HUES6 (cell line): ENCODE measurements around the gene CPNE1.

ENCODE experiments used
- H3K27ac ChIP-seq: 2 replicates; pipeline ENCODE4 v1.7.0; 2013; ENCODE audit warnings: low read depth, mild to moderate bottlenecking, low read length, inconsistent platforms
- H3K27me3 ChIP-seq: 2 replicates; pipeline ENCODE4 v1.6.1; 2013; ENCODE audit warnings: low read length; ENCODE audit not compliant: control insufficient read depth, insufficient read depth
- H3K36me3 ChIP-seq: 2 replicates; pipeline ENCODE4 v1.6.1; 2013; ENCODE audit warnings: low read length; ENCODE audit not compliant: control insufficient read depth, insufficient read depth
- H3K4me1 ChIP-seq: 2 replicates; pipeline ENCODE4 v1.6.1; 2013; ENCODE audit warnings: low read length; ENCODE audit not compliant: control insufficient read depth, insufficient read depth
- H3K4me3 ChIP-seq: 2 replicates; pipeline ENCODE4 v1.5.1; 2013; ENCODE audit warnings: low read depth, low read length
- H3K9ac ChIP-seq: one replicate; pipeline ENCODE4 v1.6.1; 2013; ENCODE audit warnings: mild to moderate bottlenecking, low read length
- H3K9me3 ChIP-seq: 2 replicates; pipeline ENCODE4 v1.6.1; 2013; ENCODE audit warnings: low read depth, low read length; ENCODE audit not compliant: control insufficient read depth, insufficient read depth

Gene CPNE1

DNA sequence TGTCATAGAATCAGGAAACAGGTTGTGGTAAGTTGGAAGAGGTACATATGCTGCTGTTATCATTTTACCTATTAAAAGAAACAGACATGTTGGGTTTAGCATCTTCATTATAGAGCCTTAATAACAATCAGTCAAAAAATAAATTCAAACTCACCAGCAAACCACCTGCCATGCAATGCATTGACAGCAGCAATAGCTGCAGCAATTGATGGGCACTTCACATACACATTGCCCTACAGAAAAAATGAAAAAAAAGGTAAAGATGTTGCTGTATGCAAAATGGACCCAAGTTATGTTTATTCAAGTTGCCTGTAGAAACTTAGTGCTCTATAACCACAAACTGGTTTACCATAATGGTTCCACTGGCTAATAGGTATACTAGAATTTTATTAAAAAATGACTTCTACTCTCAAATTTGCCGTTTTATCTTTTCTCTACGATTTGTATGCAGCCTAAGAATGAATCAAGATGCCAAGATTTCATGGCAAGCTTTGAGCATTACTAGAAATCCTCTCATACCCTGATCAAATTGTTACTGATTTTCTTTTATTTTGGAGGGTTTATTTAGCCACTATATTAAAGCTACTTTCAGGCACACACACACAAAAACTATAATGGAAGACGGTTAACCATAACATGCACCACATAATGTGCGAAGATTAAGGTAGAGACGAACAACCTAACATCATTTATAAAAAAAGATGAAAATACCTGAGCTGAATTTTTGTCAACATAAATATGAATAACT, 40.0 kb upstream of the CPNE1 start:
- no peak overlapping the region for H3K27ac ChIP-seq
- H3K4me1 ChIP-seq, result no peaks in the 10 kb centered on the region
- H3K27me3 ChIP-seq, result no peaks in the 10 kb centered on the region
- no peaks in the 10 kb centered on the region for H3K9me3 ChIP-seq
- H3K36me3 ChIP-seq, result peaks cover 81% of the 10 kb centered on the region
- H3K9ac ChIP-seq, result no peak overlapping the region
- H3K4me3 ChIP-seq, result no peak overlapping the region

DNA sequence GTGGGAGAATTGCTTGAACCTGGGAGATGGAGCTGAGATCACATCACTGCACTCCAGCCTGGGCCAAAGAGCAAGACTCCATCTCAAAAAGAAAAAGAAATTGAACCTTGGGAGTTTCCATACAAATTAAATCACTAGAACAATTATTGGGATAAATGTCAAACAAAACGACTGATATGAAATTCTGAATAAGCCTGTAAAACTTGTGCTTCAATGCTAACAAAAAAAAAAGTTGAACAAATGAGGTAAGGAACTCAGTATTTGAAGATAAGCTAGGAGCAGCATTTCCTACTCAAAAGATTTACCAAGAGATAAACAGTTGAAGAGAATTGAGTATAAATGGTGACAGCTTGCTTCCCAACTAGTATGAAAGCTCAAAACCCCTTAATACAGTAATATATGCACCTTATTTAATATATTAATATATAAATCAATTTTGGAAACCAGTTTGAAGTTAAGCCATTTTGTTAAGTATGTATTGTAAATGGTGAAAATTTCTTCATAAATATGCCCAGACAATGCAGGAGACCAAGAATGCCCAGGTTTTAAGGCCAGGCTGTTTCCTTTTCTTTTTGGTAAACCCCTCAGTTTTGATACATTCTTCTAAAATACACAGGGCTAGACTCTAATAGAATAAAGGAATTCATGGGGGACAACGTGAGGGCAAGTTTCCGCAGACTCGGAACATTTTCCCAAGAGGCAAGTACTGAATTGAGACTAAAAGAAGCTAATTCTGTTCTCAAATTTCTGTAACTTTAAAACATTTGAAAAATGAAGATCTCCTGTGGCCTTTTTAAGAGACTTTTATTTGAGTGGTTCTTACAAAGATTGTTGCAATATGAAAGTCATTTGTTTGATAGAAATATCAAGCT, 38.4 kb upstream of the CPNE1 start:
- Histone ChIP-seq H3K36me3 (peaks cover 68% of the 10 kb centered on the region), H3K9me3 (no peaks in the 10 kb centered on the region), H3K27ac (no peak overlapping the region), H3K27me3 (no peaks in the 10 kb centered on the region), H3K4me1 (peaks cover 1% of the 10 kb centered on the region; the same call in 1 of the 2 replicates), H3K9ac (no peak overlapping the region), H3K4me3 (no peak overlapping the region)

DNA sequence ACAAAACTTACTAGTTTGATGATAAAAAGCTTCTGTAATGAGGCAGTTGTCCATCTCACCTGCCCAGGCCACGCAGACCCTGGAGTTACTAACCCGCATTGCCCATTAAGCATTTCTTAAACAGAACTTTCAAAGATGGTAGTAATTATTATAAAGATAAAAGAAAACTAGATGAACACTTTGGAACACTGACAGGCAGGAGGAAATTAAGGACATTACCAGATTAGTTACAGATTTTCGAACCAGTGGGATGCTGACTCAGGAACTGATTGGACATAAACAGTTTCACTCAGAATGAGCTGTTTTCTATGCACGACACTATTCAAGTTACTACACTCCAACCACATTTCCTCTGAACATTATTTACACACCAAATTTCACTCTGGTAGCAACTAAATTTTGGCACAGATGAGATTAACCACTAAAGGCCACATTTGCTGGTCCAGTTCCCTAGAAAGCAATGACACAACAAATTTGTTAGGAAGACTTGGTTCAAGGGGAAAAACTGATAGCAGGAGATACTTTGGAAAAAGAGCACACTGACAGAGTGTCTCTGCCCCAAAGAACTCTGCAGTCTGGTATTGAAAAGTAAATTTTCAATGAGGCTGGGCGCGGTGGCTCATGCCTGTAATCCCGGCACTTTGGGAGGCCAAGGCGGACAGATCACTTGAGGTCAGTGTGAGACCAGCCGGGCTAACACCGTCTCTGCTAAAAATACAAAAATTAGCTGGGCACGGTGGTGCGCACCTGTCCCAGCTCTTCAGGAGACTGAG, 37.5 kb upstream of the CPNE1 start:
- H3K9ac ChIP-seq, result no peak overlapping the region
- H3K27me3 ChIP-seq, result no peaks in the 10 kb centered on the region
- H3K4me1 ChIP-seq, result peaks cover 8% of the 10 kb centered on the region; the same call in 1 of the 2 replicates
- no peaks in the 10 kb centered on the region for H3K9me3 ChIP-seq
- no peak overlapping the region for H3K27ac ChIP-seq
- no peak overlapping the region for H3K4me3 ChIP-seq
- peaks cover 59% of the 10 kb centered on the region for H3K36me3 ChIP-seq

DNA sequence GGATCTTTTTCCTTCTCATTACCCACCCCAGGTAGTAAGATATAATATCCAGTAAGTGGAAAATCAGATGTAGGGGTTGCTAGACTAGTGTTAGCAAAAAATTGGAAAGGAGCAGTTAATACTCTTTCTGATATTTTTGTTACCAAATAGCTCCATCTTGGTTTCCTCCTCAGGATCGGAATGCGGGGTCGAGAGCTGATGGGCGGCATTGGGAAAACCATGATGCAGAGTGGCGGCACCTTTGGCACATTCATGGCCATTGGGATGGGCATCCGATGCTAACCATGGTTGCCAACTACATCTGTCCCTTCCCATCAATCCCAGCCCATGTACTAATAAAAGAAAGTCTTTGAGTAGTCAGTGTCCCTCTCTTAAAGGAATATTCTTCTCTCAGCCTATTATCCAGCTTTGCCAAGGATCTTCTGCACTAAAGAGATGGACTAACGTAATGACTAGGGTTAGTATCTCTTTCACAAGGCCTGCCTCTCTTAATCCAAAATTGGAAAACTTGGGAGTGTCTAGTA, 36.0 kb upstream of the CPNE1 start:
- Histone ChIP-seq H3K4me1 (peaks cover 8% of the 10 kb centered on the region; the same call in 1 of the 2 replicates), H3K4me3 (peak overlapping the region; percentile 96; the same call in 1 of the 2 replicates), H3K9me3 (no peaks in the 10 kb centered on the region), H3K36me3 (peaks cover 48% of the 10 kb centered on the region), H3K27me3 (no peaks in the 10 kb centered on the region), H3K9ac (peak overlapping the region; percentile 100), H3K27ac (no peak overlapping the region)

DNA sequence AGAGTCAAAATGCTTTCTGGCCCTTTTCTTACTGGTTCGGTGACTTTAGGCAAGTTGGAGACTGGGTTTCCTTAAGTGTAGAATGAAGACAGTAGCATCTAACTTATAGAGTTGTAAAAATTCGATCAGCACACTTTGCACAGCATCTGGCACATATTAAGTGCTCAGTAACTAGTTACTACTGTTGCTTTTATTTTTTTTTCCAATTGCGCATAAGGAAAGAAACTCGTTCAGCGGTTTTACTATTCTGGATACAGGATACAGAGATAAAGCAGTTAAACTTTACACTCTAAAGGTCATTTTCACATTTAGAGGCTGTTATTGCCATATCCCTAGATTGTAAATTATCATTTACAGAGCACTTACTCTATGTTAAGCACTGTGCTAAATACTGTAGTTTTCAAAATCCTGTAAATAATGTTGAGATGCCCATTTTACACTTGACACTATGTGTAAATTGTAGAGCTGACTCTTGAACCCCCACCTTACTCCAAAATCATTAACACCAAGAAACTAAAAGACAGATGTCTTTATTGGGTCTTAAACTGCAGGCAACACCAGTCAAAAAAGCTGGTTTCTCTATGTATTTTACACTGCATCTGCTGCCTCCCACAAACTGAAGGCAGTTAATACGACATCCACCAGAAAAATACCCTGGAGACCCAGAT, 35.4 kb upstream of the CPNE1 start:
- H3K4me1 ChIP-seq, result peaks cover 8% of the 10 kb centered on the region; the same call in 1 of the 2 replicates
- H3K36me3 ChIP-seq, result peaks cover 44% of the 10 kb centered on the region
- H3K4me3 ChIP-seq, result peak overlapping the region; percentile 96
- peak overlapping the region; percentile 95; the same call in 1 of the 2 replicates for H3K27ac ChIP-seq
- no peaks in the 10 kb centered on the region for H3K9me3 ChIP-seq
- H3K9ac ChIP-seq, result peak overlapping the region; percentile 100
- no peaks in the 10 kb centered on the region for H3K27me3 ChIP-seq

DNA sequence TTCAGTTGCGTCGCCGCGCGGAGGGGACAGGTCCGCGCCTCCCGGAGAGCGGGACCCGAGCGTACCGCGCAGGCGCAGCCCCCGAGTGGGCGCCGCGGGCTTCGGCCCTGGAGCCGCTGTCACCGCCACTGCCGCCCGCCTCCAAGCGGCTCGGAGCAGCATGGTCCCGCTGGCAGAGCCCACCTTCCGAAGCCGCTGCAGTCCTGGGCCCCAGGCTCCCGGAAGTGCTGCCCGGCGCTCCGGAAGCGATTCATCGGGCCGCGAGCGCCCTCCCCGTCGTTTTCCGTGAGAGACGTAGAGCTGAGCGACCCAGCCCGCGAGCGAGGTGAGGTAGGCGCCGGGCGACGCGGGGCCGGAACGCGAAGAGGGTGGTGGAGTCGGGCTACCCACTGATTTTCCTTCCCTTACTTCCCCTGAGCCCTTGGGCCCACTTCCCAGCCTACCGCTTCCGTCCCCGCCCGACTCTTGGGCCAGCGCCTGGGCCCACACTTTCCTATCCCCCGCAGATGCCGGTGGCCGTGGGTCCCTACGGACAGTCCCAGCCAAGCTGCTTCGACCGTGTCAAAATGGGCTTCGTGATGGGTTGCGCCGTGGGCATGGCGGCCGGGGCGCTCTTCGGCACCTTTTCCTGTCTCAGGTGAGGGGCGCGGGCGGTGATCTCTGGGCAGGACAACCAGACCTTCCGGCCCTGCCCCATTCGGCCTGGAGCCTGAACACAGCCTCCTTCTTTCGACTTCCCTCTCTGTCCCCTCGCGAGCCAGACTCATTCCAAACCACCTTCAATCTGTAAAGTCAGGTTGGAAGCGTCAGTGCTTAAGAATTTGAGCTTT, 34.6 kb upstream of the CPNE1 start, which contains the start of the genes NFS1 and ROMO1:
TSS of gene NFS1 (minus strand) at position 226 of the 830 bp plus-strand sequence. CDS start at position 162, 64 bp downstream.
TSS of gene ROMO1 (plus strand) at position 279 of the 830 bp plus-strand sequence. CDS start at position 507, 228 bp downstream.
- H3K27ac ChIP-seq, result peak within 1 kb of the TSS; percentile 95
- no peaks in the 10 kb centered on the region for H3K9me3 ChIP-seq
- H3K4me1 ChIP-seq, result peaks cover 8% of the 10 kb centered on the region; the same call in 1 of the 2 replicates
- peak within 1 kb of the TSS; percentile 100 for H3K9ac ChIP-seq
- H3K4me3 ChIP-seq, result peak within 1 kb of the TSS; percentile 96
- no peaks in the 10 kb centered on the region for H3K27me3 ChIP-seq
- peaks cover 40% of the 10 kb centered on the region for H3K36me3 ChIP-seq

DNA sequence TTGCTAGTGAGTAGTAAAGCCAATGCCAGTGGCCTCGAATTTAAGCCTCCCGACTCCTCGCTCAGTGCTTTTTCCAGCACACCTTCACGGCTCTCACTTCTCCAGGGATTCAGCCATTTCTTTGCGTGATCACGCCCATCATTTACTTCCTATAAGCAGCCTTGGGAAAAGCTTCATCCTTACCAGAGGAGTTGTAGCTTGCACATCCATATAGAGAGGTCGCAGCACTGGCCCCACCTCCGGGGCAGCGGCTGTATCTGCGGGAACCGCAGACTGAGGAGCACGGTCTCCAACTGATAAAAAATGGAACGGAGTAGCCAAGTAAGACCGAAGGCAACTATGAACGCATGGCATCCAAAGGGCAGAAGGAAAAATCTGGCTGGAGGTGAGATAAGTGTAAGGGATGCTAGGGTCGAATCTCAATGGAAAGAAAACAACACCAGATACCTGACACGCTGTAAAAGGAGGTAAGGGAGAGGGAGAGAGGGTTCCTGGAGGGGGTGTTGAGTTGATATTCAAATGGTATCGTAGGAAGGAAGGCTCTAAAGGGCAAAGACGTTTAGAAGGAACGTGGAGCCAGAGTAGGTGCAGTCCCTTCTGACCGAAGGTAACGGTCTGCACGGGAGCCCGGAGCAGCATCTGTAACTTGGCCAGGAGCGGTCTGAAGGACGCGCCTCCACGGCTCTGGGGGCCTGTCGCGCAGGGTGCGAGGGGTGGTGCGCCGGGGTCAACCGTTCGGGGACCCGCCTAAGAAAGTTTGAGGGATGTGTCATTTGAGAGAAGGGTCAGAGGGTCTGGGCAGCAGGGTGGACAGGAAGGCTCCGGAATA, 33.8 kb upstream of the CPNE1 start:
- Histone ChIP-seq H3K27ac (0 out of 2 replicates have a peak overlapping the region, but pooled peaks have one; percentile 95), H3K4me3 (peak overlapping the region; percentile 96), H3K27me3 (no peaks in the 10 kb centered on the region), H3K4me1 (peaks cover 8% of the 10 kb centered on the region; the same call in 1 of the 2 replicates), H3K9ac (peak overlapping the region; percentile 100), H3K36me3 (peaks cover 35% of the 10 kb centered on the region), H3K9me3 (no peaks in the 10 kb centered on the region)

DNA sequence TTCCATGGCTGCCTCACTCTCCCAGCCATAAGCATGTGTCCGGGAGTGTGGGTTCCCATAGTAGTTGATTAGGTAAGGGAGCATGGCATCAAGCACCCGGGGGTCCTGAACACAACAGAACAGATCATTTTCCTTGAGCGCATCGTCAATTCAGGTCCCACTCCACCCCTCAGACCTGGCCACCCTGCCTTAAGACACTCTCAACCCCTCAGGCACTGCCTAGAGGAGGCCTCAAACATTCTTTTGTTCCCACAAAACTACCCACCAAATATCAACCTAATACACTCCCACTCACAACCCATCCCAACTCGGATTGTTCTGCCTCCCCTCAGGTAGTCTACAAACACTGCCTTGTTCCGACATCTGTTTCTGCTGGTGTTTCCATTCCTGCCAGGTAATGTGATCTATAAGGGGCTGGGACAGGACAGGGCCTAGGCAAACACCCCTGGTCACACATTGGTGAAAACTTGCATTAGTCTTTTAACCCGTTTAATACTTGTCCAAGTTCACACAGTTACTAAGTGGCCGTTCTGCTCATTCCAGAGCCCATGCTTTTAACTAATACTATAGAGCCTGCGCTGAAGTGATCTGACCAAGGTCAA, 33.1 kb upstream of the CPNE1 start:
- H3K9ac ChIP-seq, result peak overlapping the region; percentile 100
- H3K4me1 ChIP-seq, result peaks cover 8% of the 10 kb centered on the region; the same call in 1 of the 2 replicates
- peaks cover 28% of the 10 kb centered on the region for H3K36me3 ChIP-seq
- no peaks in the 10 kb centered on the region for H3K27me3 ChIP-seq
- H3K9me3 ChIP-seq, result no peaks in the 10 kb centered on the region
- H3K27ac ChIP-seq, result no peak overlapping the region
- peak overlapping the region; percentile 96 for H3K4me3 ChIP-seq
